Stimulated activated CD4-positive, alpha-beta T cell treated with anti-CD3 and anti-CD28 coated beads, Interleukin-4, amount 100 ng/mL, for 24 hours (primary cell): ENCODE results near the gene FAM131B.

ENCODE experiments used
- DNase-seq: peaks from one replicate; pipeline ENCODE4 v3.0.0-alpha.2; 2020

Gene FAM131B

DNA sequence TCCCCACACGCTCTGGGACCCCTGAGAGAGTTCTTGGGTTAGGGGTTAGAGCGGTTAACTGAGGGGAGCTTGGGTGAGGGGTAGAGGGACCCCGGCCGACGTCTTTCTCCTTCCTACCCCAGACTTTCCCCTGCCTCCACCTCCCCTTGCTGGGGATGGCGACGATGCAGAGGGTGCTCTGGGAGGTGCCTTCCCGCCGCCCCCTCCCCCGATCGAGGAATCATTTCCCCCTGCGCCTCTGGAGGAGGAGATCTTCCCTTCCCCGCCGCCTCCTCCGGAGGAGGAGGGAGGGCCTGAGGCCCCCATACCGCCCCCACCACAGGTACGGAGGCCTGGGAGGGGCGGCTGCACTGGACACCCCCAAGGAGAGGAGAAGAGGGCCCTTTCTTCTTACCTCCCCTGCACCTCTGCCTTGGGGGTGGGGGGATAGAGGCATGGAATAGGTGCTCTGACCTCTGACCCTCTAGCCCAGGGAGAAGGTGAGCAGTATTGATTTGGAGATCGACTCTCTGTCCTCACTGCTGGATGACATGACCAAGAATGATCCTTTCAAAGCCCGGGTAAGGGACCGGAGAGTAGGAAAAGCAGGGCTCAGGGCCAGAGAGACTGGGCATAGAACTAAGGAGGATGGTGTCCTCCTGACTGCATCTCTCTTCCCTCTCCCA lies 19.7 kb upstream of the FAM131B start:
- no peak for DNase-seq

DNA sequence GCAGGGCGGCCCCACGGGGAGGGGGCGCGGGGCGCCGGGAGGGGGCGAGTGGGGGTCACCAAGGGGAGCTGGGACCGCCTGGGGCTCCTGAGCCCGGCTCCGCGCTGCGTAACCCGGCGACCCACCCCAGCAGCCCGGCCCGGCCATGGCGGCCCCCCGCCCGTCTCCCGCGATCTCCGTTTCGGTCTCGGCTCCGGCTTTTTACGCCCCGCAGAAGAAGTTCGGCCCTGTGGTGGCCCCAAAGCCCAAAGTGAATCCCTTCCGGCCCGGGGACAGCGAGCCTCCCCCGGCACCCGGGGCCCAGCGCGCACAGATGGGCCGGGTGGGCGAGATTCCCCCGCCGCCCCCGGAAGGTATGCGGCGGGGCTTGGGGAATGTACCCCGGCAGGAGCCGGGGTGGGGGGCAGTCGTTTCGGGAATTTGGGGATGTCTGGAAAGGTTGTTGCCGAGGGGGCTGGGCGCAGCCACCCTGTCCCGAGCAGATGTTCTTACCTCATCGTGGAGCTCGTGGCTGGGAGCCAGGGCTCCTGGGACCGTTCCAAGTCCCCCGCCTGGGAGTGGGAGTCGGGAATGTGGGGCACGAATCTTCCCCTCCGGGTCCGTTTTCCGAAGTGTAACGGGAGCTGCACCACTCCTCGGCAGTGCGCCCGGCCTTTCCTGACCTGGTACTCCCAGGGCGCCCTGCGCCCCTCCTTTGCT lies 19.1 kb upstream of the FAM131B start:
- no peak for DNase-seq

DNA sequence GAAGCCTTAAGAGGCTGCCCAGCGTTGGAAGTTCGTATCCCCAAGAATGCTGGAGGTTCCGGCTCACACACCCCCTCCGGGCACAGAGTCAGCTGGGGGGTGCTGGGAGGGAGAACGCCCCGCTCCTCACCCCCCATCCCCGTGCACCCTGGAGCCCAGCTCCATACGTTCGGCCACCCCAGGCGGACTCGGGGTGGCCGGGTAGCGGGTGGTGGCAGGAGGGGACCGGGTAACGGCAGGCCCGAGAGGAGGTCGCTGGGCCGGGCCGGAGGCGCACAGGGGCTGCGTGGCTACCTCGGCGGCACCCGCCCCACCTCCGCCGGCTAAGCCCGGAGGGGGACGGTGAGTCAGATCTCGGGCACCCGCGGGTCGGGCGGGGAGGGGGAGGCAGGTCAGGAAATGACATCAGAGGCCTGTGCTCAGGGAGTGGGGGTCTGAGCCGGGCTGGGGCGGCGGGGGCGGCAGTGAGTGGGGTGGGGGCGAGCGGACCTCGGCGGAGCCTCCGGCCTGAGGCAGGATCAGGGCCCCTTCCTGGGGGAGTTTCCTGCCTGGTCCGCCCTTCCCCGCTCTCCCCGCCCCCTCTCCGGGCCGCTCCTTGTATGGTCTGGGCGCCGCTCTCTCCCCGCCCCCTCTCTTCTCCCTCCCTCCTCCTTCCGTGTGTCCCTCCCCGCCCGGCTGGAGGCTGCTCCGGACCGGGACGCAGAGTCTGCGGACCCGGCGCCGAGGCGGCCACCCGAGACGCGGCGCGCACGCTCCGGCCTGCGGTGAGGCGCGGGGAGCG lies 18.3 kb upstream of the FAM131B start, which contains the start of gene ZYX:
TSS of gene ZYX (plus strand) at position 700 of the 781 bp plus-strand sequence. CDS start 227 bp downstream, outside the sequence.
- peak; percentile 86 for DNase-seq

DNA sequence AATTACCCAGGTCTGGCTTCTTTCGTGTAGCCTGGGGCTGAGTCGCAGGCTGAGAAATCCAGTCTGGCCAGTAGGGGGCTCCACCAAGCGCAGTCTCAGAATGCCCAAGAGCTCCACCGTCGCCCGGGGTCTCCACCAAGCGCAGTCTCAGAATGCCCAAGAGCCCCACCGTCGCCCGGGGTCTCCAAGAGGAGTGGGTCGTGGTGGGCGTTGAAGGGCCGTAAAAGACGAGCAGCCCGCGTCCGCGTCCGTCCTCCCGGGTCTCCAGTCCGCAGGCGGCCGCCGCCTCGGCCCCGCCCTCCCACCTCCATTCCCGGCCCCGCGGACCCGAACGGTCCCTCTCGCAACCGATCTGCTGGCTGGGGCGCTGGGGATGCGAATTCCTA lies 17.7 kb upstream of the FAM131B start:
- peak; percentile 90 for DNase-seq

DNA sequence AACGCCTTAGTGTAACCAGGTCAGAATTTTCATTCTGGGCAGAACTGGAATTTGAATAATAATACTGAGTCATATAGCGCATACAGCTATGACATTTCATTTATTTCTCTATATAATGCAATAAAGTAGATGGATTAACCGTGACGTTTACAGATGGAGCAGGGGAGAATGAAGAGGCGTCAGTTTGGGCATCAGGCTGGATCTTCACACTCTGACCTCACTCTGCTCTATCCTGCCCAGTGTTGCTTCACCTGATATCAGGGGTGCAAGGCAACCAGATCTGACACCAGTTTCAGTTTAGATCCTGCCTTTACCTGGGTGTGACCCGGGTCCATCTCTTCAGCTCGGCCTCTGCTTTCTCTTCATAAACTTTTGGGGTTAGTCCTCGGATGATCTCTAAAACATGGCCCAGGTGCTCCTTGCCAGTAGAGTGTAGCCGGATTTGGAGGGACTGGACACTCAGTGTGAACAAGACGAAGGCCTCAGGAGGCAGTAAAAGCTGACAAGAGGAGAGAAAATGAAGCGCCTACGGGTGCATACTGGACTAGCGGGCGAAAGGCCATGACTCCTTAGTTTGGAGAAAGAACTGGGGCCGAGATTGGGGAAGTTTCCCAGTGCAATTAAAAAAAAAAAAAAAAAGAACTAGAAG lies 17.2 kb upstream of the FAM131B start:
- DNase-seq, result no peak

DNA sequence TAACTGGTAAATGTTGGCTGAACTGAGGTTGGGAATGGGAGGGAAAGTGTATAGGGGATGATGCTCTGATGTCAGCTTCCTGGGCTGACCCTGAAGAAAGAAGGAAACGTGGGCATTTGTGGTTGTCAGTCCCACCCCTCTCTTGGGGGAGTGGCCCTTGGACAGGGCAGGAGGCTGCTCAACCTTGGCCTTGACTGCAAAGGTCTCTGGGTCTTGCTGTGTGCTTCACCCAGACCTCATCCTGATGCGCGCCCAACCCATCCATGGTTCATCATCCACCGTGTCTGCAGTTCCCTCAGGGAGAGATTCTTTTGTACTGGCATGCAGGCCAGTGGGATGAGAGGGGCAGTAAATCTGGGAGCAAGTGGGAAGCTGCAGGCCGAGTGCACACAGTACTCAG lies 13.9 kb upstream of the FAM131B start:
- DNase-seq, result no peak

DNA sequence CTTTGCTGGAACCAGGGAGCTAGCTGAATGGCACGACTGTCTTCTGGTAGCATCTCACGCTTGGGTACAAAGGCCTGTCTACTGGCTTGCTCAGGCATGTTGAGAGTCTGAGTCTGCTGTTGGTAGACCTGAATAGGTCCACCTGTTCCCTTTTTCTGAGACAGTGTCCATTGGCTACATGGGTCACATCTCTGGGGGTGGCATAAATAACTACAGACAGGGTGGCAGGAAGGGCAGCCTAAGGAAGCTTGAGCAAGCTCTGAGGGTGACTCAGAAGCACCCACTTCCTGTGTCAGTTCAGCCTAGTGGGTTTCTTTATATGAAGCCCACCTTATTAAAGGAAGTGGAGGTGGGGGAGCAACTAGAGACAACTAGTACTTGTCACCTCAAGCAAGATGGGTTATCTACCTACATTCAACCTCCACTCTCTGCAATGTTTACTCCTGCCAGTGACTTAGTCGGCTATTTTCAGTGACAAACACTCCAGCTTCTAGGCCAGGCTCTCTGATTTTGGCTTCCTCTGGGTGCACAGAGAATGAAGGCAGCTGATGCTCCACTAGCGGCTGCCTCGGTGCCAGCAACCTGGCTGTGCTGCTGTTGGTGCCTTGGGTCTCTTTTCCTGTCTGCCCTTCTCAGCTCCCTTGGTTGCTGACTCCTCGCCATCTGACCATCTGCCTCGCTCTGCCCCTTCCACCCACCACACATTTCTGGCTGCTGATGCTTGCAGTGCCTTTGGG lies 13.0 kb upstream of the FAM131B start:
- DNase-seq, result peak; percentile 26

DNA sequence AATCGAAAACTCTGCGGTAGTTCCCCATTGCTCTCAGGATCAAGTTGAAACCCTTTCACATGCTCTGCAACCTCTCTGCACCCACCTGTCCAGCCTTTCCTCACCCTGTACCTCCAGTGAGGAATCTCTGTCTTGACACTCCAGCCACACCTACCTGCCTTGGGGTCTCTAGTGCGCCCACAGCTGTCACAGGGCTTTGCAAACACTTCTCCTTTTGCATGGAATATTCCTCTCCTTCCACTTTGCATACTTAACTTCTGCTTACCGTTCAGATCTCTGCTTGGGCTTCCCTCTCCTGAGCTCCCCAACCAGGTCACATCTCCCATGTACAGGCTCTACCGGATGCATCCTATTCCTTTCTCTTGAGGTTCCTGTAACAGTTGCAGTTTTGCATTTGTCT lies 12.0 kb upstream of the FAM131B start:
- DNase-seq, result no peak

DNA sequence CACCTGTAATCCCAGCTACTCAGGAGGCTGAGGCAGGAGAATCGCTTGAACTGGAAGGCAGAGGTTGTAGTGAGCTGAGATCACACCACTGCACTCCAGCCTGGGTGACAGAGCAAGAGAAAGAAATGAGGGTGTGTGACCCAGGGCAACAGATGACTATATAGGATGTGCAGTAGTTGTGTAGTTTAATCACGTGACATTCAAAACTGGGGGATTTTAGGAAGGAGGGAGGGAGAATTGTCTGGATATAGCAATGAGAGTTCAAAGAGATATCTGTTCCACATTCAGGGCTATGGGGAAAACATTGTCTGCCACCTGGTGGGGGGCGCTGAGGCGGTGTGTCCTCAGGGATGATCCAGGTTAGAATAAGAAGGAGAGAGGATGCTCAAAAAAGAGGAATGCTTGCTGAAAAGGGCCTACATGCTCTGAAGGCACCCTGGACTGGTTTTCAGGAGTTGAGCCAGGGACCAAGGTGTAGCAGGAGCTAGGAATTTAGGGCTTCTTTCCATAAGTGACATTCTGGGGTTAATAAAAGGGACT lies 10.8 kb upstream of the FAM131B start:
- DNase-seq, result no peak

DNA sequence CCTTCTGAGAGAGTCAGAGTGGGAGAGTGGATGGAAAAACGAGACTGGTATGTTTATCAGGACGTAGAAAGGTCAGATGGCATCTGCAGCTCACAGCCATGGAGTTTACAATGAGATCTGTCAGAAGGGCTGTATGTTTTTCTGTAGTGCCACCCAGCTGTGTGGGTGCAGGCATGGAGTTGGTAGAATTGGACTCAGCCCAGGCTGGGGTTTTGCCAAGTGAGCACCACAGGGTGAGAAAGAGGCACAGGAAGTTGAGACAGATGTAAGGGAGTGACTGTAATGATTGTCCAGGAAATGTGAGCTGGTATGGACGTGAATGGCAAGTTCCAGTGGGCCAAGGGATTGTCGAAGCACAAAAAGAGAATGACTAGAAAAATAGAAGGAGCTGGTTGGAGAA lies 9.6 kb upstream of the FAM131B start:
- peak; percentile 56 for DNase-seq

DNA sequence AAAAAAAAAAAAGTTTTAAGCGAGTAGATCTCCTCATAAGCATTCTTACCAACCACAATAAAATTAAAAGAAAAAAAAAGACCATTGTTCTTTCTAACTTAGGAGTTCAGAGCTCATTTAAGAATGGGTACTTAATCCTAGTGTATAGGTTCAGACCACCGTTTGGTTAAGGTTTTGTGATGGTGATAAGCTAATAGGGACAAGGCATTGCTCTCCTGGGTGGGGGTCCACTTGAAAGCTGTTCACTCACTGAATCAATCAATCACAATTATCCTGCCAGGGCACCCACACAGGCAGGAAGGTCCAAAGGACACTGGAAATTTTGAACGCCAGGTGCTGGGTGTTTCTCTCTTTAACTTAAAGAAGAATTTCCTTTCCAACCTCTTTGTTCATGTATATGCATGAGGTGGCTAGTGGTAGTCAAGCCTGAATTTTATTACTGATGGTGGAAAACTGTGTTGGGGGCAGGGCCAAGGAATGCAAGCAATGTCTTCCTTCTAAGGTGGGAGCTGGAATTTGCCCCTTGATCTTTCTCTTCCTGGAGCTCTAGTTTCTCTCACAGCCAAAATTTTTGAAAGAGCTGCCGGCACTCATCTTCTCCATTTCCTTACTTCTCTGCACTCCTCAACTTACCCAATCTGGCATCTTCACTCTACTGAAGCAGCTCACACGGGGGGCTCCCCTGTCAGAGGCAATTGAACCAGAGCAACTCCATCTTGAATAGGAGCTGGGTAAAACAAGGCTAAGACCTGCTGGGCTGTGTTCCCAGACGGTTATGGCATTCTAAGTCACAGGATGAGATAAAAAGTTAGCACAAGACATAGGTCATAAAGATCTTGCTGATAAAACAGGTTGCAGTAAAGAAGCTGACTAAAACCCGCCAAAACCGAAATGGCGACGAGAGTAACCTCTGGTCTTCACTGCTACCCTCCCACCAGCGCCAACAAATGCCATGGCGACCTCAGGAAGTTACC lies 7.5 kb upstream of the FAM131B start:
- DNase-seq, result no peak

DNA sequence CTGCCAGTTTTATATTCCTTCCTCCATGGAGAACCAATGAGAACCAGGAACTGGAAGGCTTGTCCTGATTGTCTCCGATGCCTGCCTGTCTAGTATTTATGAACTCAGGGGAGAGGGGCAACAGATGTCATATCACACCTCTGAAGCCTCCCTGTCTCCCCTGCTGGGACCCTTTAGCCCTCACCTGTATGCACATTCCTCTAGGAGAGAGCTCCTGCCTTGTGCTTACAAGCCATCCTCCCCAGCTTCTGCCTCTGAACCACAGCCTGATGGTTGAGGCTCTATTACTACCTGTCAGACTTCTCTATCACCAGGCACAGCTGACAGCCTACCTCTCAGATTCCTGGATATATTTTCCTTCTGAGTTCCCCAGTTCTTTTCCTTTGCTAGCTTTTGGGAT lies 5.9 kb upstream of the FAM131B start:
- DNase-seq, result no peak

DNA sequence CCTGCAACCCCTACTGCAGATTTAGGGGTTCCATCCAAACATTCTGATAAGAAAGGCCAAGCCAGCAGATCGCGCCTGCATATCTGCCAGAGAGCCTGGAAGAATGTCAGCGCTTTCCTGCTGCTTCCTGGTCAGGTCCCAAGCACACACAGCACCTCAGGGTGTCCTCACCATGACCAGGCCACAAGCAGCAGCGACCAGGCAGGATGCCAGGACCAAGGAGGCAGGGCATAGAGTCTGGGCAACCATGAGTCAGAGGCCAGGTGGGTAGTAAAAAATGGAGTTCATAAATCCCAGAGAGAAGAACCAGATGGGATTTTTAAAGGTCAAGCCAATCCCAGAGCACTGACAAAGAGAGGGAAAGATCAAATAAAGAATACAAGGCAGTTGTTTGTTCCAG lies 5.5 kb upstream of the FAM131B start:
- no peak for DNase-seq

DNA sequence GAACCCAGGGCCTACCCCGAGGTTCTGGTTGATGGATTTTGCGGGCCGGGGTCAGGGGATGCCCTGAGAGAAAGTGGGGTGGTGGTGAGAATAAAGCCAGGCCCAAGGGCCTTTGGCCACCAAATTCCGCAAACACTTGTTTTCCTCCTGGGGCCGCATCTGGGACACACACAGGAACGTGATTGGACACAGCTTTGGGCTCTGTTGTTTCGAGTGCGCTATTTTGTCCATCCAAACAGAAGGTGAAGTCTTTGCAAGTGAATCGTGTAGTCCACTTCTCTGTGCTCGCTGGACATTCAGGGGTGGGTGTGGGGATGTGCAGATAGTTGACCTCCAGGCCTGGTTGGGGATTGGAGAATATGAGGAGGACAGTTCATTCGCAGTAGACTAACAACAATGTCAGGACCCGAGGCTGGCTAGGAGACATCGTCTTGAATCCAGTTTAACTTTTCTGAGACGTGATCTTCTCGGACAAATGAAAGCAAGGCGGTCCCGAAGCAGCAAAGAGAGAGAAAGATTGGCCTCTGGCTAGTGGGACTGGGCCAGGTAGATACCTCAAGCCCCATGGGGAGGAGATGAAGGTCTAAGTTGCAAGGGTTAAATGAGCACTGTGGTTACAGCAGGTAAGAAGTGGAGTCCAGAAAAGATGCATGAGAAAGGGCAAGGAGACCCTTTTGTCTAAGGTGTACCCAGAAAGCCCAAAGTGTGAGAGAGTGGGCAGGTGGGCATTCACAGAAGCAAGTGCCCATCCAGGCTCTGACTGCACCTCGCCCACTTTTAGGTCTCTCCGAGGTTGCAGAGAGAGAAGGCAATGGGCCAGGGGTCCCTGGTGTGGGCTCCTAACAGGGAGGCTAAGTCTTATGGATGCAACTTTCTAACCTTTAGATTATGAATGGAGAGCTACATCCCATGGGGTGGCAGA lies 764 bp upstream of the FAM131B start:
- no peak for DNase-seq

DNA sequence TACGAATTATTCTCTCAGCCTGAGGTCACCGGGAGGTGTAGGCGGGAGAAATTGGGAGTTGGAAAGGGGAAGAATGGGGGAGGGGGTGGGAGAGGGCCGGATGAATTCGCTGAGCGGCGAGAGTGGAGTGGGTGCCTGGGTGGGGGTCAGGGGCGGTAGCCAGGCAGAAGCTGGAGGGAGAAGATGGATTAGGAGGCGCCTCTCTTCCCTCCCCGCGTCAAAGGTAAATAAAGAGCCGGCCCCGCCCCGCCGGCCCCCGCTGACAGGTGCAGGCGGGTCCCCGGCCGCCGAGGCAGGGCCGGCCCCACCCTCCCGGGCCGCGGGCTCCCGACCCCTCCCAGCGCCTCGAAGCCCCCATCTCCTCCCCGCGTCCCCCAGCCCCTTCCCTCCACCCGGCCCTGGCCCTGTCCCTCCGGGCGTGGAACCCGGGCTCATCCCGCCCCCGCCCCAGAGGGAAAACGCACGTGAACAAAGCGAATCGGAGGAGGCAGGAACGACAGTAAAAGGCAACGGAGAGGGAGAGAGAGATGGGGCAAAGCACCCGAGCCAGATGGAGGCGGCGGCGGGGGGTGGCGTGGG lies 872 bp downstream of the FAM131B start:
- DNase-seq, result no peak

DNA sequence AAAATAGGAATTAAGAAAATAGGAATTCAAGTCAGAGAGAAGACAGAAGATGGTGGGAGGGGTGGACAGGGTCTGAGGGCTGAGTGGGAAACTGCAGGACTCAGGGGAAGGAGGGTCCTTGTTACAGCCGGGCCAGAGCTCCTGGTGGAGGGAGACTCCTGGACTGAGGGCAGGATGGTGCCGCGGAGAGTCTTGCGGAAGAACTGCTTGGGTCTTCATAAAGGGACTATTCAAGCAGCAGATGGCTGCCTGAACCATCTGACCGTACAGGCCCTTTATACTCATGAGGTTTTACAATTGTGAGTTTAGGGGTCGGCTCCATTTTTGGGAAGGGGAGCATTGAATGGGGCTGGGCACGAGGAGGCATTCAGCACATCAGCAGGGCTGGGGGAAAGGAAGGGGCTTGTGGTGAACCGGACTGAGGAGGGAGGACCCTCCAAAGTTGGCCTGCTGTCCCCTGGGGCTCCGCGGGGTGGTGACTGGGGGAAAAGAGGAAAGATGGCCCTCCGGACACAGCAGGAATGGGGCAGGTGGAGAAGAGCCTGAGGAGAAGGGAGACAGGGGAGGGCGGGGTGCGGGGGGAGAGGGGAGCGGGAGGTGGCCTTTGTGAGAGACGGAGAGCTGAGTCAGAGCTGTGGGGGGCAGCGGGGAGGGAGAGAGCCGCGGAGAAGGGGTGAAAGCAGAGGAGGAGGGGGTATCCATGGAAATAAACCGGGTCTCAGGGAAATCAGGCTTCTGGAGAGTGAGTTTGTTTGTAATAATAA lies 1.5 kb downstream of the FAM131B start:
- DNase-seq, result no peak

DNA sequence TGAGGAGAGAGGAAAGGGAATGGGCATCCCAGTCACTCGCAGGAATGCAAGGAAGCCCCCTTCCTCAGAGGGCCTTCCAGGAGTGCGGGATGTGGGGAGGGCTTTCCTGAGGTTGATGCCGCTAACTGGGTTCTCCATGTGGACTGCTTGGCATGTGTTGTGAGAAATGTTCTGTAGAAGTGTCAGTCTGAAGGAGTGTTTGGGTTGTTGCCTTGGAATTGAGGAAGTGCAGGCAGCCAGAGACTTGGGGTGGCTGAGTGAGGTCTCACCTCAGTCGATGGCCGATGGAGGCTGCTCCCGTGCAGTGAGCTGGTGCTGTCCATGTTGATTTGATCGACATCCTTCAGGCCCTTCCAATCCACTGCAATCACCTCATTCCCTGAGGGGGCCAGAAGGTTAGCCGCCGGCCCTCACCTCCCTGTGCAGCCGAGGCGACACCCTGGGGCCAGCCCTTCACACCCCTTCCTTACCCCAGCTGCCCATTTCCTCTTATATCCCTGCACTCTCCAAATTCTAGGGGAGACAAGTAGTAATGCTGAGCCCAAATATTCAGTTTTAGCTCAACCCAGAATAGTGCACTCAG lies 2.7 kb downstream of the FAM131B start:
- DNase-seq, result no peak

DNA sequence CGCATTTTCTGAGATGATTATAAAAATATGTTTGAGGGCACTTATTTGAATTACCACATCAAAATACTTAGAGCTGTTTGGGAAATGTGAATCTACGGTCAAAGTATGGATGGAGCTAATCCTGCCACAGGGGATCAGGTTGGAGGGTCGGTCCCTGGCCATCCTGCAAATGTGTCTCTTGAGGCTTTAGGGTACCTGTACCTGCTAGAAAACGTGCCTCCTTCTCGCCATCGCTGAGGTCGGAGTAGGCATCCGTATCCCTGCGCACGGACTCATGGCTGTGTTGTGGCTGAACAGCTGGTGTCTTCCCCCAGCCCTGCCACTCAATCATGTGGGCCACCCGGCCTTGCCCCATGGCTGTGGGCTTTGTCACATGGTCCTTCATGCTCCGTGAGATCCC lies 3.9 kb downstream of the FAM131B start:
- DNase-seq, result no peak
